DMS 273 (cell line): ENCODE measurements around the gene PAGE4.
A peak's percentile ranks its signal among the peaks of the same experiment; 100 is the strongest.

Source experiments
- DNase-seq: peaks from one replicate; lab custom pipeline; 2025; ENCODE audit not compliant: unreplicated experiment; lab: John Stamatoyannopoulos, UW

PAGE4 gene

DNA sequence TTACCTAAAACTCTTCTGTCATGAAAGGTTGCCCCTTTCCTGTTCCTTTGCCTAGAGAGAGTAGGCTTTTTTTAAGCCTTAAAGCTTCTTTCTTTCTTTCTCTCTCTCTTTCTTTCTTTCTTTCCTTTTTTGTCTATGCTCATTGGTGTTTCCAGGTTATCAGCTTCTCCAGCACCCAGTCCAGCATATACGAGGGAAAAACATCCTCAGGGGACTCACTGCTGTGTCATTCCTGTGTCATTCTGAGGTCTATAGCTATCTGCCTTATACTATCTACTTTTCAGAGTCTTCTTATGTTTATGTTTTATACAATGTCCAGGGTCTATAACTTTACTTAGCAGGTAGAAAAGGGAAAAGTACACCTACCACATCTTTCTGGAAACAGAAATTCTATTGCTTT lies 39.6 kb downstream of the PAGE4 start:
- DNase-seq: no peak

DNA sequence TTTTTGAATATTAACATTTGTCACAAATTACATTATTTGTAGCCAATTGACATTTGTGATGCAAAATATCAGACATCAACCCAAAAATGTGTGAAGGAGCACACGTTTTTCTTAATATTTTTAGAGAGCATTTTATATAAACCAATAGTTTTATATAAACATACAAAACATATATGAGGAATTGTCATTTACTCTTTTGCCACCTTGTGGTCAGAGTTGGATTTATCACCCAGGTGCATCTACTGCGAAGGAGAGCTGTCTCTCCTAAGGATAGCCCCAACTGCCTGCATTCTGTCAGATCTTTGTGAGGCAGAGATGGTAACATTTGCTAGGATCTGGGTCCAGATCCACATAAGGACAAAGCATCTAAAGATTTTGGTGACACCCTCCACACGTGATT lies 47.6 kb downstream of the PAGE4 start:
- DNase-seq: peak; percentile 73

DNA sequence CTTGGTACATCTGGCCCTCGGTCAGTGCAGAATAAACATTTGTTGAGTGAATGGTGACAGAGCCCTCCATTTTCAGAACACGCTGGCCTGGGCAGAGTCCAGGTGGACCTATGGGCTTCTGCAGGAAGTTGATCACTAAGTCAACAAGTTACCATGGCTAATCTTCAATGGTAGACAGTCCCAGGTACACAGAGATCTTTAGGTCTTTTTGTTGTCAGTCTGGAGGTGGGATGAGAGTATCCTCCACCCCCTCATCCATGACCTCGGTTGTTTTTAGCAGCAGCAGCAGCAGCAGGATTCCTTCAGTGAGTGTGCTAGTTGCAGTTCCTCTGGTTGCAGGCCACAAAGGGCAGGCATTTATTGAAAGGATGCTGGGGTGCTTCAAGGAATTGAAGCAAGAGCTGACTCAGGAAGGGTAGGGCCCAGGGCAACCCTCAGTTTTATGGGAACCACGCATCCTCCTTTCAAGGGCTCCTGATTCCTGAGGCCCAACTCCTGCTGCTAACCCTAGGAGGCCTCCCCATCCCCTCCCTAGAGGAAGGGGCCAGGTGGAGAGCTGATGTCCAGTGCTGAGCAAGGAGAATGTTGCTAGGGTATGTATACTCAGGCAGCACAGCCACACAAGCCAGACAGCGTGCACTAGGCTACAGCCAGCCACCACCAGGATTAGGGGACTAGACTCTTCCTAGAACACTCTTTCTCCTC lies 48.4 kb downstream of the PAGE4 start:
- no peak for DNase-seq

DNA sequence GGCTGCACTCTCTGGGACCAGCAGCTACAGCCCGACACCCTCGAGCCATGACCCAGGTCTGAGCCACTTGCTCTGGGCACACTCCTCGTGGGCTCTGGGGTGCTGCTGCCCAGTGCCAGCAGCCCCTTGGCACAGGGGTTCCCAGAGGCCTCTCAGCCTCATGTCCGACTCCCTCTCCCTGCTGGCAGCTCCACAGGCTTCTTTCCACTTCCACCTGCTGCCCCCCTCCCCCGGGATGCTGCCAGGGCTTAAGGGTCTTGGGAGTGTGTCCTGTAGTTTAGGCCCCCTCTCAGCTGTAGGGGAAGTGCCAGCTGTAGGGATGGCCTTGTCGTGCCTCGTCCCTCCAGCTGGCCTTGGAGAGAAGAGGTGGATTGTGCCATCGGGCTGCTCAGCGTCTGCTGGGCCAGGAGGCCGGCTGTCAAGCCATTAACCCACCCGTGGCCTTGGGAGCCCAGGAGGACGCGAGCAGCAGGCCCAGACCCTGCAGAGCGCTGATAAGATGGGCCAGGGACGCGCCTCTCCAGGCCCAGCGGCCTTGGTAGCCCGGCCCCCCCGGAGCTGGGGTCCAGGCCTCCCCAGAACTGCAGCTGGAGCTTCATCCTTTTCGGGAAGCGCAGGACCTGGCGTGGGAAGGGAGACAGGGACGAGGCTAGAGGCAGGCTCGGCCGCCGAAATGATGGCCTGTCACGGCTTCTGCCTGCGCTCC lies 49.2 kb downstream of the PAGE4 start:
- DNase-seq: no peak

GRCh38 chrX:49878834-49879655 lies 49.9 kb downstream of the PAGE4 start, which contains the start of gene USP27X:
USP27X (plus strand) TSS chrX:49879484; CDS start chrX:49880308, 824 bp downstream.
- DNase-seq: peak; percentile 88

DNA sequence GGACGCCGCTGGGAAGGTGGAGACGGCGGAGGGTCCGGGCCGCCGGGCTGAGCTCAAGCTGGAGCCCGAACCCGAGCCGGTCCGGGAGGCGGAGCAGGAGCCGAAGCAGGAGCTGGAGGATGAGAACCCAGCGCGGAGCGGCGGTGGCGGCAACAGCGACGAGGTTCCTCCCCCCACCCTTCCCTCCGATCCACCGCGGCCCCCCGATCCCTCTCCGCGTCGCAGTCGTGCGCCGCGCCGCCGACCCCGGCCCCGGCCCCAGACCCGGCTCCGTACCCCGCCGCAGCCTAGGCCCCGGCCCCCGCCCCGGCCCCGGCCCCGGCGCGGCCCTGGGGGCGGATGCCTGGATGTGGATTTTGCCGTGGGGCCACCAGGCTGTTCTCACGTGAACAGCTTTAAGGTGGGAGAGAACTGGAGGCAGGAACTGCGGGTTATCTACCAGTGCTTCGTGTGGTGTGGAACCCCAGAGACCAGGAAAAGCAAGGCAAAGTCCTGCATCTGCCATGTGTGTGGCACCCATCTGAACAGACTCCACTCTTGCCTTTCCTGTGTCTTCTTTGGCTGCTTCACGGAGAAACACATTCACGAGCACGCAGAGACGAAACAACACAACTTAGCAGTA lies 50.7 kb downstream of the PAGE4 start:
- no peak for DNase-seq

DNA sequence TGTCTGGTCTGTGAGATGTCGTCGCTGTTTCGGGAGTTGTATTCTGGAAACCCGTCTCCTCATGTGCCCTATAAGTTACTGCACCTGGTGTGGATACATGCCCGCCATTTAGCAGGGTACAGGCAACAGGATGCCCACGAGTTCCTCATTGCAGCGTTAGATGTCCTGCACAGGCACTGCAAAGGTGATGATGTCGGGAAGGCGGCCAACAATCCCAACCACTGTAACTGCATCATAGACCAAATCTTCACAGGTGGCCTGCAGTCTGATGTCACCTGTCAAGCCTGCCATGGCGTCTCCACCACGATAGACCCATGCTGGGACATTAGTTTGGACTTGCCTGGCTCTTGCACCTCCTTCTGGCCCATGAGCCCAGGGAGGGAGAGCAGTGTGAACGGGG lies 51.6 kb downstream of the PAGE4 start:
- no peak for DNase-seq
